Fibroblast of mammary gland (primary cell): ENCODE measurements around the gene ADGB.
"Not testable (repeated sequence)": the region's sequence is repeated elsewhere in the genome, so short reads cannot be mapped to it uniquely, and the experiment has no call there.

Experiments
- DNase-seq: peaks from one replicate; pipeline ENCODE4 v3.0.0-alpha.2; 2010; ENCODE audit warnings: low read depth
- H3K4me3 ChIP-seq: 2 replicates; pipeline ENCODE4 v1.5.1; 2011; ENCODE audit warnings: low read depth, mild to moderate bottlenecking, low read length, moderate library complexity; ENCODE audit not compliant: control insufficient read depth
- CTCF ChIP-seq: conservative IDR thresholded peaks from 2 replicates; pipeline ENCODE4 v1.5.1; 2011; ENCODE audit warnings: low read depth, low read length, inconsistent platforms; ENCODE audit not compliant: control insufficient read depth, insufficient read depth

ADGB gene

DNA sequence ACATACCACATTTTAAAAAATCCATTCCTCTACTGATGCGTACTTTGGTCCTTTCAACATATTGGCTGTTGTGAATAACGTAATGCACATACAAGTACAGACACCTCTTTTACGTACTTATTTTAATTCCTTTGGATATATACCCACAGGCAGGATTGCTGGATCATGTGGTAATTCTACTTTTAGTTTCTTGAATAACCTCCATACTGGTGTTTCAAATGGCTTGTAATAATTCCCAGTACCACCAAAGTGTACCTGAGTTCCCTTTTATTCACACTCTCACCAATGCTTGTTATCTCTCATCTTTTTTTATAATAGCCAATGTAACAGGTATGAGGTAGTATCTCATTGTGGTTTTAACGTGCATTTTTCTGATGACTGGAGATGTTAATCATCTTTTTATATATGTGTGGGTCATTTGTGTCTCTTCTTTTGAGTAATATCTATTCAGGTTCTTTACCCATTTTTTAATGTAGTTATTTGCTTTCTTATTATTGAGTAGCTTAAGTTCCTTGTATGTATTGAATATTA, 191.9 kb downstream of the ADGB start:
- no peak overlapping the region for H3K4me3 ChIP-seq
- no peak for TF ChIP-seq CTCF
- DNase-seq, result no peak

DNA sequence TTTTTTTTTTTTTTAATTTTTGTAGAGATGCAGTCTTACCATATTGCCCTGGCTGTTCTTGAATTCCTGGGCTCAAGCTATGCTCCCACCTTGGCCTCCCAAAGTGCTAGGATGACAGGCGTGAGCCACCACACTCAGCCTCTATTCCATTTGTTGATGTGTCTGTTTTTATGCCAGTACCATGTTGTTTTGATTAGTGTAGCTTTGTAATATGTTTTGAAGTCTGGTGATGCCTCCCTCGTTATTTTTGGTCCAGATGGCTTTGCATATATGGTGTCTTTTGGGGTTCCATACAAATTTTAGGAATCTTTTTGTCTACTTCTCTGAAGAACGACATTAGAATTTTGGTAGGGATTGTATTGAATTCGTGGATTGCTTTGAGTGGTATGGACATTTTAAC, 193.2 kb downstream of the ADGB start:
- H3K4me3 ChIP-seq, result no peak overlapping the region
- no peak for DNase-seq
- TF ChIP-seq CTCF, result no peak

- not testable (repeated sequence) for DNase-seq, H3K4me3 ChIP-seq
Measured at GRCh38 chr6:146793218-146793617, 194.4 kb downstream of the ADGB start.

DNA sequence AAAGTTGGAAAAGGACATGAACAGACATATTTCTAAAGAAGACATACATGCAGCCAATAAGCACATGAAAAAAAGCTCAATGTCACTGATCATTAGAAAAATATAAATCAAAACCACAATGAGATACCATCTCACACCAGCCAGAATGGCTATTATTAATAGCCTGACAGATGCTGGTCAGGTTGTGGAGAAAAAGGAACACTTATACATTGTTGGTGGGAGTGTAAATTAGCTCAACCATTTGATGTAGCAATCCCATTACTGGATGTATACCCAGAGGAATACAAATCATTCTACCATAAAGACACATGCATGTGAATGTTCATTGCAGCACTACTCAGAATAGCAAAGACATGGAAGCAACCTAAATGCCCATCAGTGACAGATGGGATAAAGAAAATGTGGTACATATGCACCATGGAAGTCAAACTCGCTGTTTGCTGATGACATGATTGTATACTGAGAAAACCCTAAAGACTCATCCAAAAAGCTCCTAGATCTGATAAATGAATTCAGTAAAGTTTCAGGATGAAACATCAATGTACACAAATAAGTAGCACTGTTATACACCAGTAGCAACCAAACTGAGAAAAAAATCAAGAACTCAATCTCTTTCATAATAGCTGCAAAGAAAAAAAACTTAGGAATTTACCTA, 196.8 kb downstream of the ADGB start:
- no peak for DNase-seq
- TF ChIP-seq CTCF, result no peak
- no peak overlapping the region for H3K4me3 ChIP-seq

DNA sequence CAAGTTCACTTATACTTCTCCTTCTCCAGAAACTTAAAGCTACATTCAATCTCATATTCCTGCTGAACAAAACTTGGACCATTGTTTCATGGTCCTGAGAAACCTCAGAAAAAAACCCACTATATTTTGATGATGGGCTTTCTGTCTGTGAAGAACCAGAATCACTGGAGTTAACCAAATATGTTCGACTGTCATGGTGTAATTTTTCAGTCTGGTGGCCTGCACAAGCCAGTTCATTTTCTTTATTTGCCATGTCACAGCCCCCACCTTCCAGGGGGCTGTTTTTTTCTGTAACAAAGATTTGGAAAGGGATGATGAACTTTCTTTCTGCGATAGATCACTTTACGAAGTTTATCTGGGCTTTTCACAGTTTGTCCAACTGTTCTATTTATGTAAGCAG, 204.4 kb downstream of the ADGB start:
- DNase-seq, H3K4me3 ChIP-seq: not testable (repeated sequence)

DNA sequence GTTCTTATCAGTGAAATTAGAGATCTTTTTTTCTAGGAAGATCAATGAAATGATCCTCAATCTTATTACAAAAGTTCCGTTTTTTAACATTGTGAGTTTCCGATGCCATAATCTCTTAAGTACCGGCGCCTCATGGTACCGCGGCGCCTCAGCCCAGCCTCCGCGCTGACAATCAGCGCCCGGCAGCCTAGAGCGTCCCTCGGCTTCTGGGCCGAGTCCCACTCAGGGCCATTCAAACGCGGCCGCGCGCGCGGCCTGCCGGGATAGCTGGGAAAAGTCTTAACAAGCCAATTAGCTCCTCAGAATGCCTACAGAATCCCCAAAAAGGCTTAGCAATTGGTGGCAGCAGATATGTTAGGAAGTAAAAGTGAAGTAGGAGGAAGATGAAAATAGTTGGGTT, 204.8 kb downstream of the ADGB start:
- no peak for TF ChIP-seq CTCF
- no peak overlapping the region for H3K4me3 ChIP-seq
- no peak for DNase-seq

- no peak for TF ChIP-seq CTCF
- DNase-seq, result no peak
- no peak overlapping the region for H3K4me3 ChIP-seq
Measured at GRCh38 chr6:146805546-146806325, 207.0 kb downstream of the ADGB start.

GRCh38 chr6:146809014-146809413, 210.2 kb downstream of the ADGB start:
- not testable (repeated sequence) for DNase-seq, H3K4me3 ChIP-seq

GRCh38 chr6:146812811-146813321, 214.1 kb downstream of the ADGB start:
- DNase-seq, result peak; percentile 80
- not testable (repeated sequence) for H3K4me3 ChIP-seq
